Heart left ventricle (tissue), 16 donors: ENCODE measurements around the gene MTIF2. TPM values are rescaled to one million over a fixed set of nuclear protein-coding genes. Genes with fewer than 3 reads are reported as not detected.

Experiments used
- ATAC-seq, 4 donors: fragments of 200-7000 bp; cut with Tn5 transposase; one replicate each; pipeline ENCODE4 v1.9.1; 2020 to 2022; ENCODE audit warnings: moderate library complexity in 4 of 4, mild to moderate bottlenecking in 3 of 4, moderate number of reproducible peaks in 1 of 4
- DNase-seq, 5 donors: peaks; one replicate each; pipeline ENCODE4 v3.0.0-alpha.2; 2020
- H3K27ac ChIP-seq, 12 donors: fragments of 200-600 bp; sonication (generic) in 4 of 12; one replicate each; pipeline versions ENCODE4 v1.5.0 to v1.8.0; 2016 to 2022; ENCODE audit warnings: mild to moderate bottlenecking in 2 of 12
- H3K27me3 ChIP-seq, 9 donors: fragments of 200-600 bp; sonication (generic) in 2 of 9; one replicate each; pipeline versions ENCODE4 v1.5.1 to v1.8.0; 2016 to 2022; ENCODE audit warnings: mild to moderate bottlenecking in 3 of 9
- H3K36me3 ChIP-seq, 9 donors: fragments of 200-600 bp; sonication (generic) in 2 of 9; one replicate each; pipeline versions ENCODE4 v1.5.0 to v1.8.0; 2018 to 2022; ENCODE audit warnings: mild to moderate bottlenecking in 2 of 9
- H3K4me1 ChIP-seq, 12 donors: fragments of 200-600 bp; sonication (generic) in 4 of 12; one replicate each; pipeline versions ENCODE4 v1.5.0 to v1.8.0; 2016 to 2022; ENCODE audit warnings: mild to moderate bottlenecking in 3 of 12
- H3K4me3 ChIP-seq, 12 donors: fragments of 200-600 bp; sonication (generic) in 4 of 12; one replicate each; pipeline versions ENCODE4 v1.5.0 to v1.8.0; 2017 to 2022; ENCODE audit warnings: mild to moderate bottlenecking in 9 of 12, moderate library complexity in 4 of 12
- H3K9me3 ChIP-seq, 12 donors: fragments of 200-600 bp; sonication (generic) in 4 of 12; one replicate each; pipeline versions ENCODE4 v1.5.0 to v1.8.0; 2016 to 2022; ENCODE audit warnings: mild to moderate bottlenecking in 1 of 12
- POLR2A ChIP-seq, 2 donors: fragments of 450-650 bp; IDR thresholded peaks; one replicate each; pipeline ENCODE4 v1.6.1; 2017; ENCODE audit warnings: antibody characterized with exemption in 2 of 2, mild to moderate bottlenecking in 2 of 2, moderate library complexity in 2 of 2
- WGBS, 4 donors: extraction: QIAGEN DNeasy Blood & Tissue Kit in 2 of 4; methylation state at CpG; one replicate each; pipeline versions ENCODE4 v1.1.5 to v1.1.7; 2013 to 2018; 5-methylcytosine and 5-hydroxymethylcytosine counted together
- intact Hi-C, 10 donors: fragments of 100-400 bp; cut with DNase I; formaldehyde crosslinking; loops; one replicate each; pipeline versions ENCODE4 v1.11.1 to v1.14.2; 2022
- polyA plus RNA-seq, 2 donors: library from polyadenylated mRNA; stranded (reverse); fragments of 200-250 nt; gene quantifications; one replicate each; pipeline ENCODE4 v1.2.3, GENCODE V29; 2013
- total RNA-seq, 9 donors: library from RNA; depleted of rRNA in 2 of 9; stranded (reverse); fragments of >200 nt in 2 of 9; fragmentation: NEBNext Ultra II Directional in 3 of 9; extraction: Animal tissue kit (Norgen Biotek cat#: 25700) in 3 of 9; gene quantifications; one replicate each; pipeline versions ENCODE4 v1.1.0 to v1.2.4, GENCODE V29; 2016 to 2023
- TF ChIP-seq, protein P1 (sequence below), 12 donors: fragments of 200-600 bp; sonication (generic) in 4 of 12; IDR thresholded peaks; one replicate each; pipeline versions ENCODE4 v1.5.0 to v1.8.0; 2018 to 2022; ENCODE audit warnings: antibody characterized with exemption in 12 of 12, mild to moderate bottlenecking in 5 of 12
- donor health status: ischemic (EF 13 %, LVEDD 7.1; RV severe dilation, severe dysfunction).
- donor health status: healthy with polysubstance abuse.
- donor health status: DM: no; HTN: yes; CAD: no.
- donor health status: DM: no; HTN: no; CAD: no.
- donor health status: ischemic (EF 25% LVEDD 6.9; RV normal size, moderate dysfunction).
- donor health status: ischemic (EF 25% LVEDD 5.7; RV mildly dilated, moderate dysfunction).
- donor health status: healthy.
- donor health status: DM: yes; HTN: yes; CAD: no.
- donor health status: ischemic (EF 35%, LVEDD 5.7; RV mildly dilated, moderate dysfunction).
- donor health status: nonischemic (EF 11% LVEDD 7.7; RV severe dilation, severe dysfunction).
- donor health status: DM: yes; HTN: yes; CAD: no.
- donor health status: PGD.
- donor health status: ischemic (EF 29% LVEDD 5.4; RV normal size, mild dysfunction).
- donor health status: nonischemic (EF 23%, LVEDD 6.1; RV moderate dilation, normal function).

The MTIF2 gene
- total and polyA plus RNA-seq, 11 donors = 29.9 to 54.7 (median 45.5) TPM

DNA sequence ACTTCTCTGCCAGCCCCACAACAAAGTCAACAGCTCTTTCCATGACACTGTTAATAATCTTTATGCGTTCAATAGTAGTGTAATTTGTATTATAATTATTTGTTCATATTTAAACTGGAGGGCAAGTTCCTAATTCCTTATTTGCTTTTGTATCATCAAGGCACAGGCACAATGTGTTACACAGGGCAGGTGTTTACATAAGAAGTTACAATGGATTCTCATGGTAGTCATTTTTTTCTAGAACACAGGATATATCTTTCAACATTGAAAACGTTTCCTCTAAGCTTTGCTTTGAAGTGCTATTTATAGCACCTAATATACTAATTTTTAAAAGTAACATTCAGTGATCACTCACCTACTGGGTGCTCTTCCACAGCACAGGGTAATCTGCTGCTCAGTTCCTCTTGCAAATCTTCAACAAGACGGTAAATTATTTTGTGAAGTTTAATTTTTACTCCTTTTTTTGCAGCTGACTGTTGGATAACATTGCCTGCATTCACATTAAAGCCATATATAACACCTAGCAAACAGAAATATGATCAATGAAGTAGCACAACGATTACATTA is 29.3 kb downstream of the MTIF2 start:
- DNase-seq = no peak
- Histone ChIP-seq H3K4me3 (no peak overlapping the region), H3K9me3 (no peaks in the 10 kb centered on the region), H3K4me1 (peaks cover 0 to 6% (median 0%) of the 10 kb centered on the region in 12 donors), H3K27me3 (no peaks in the 10 kb centered on the region), H3K36me3 (peaks cover 0 to 100% (median 95%) of the 10 kb centered on the region in 9 donors), H3K27ac (no peak overlapping the region)
- WGBS, 4 donors = 70 to 74% (median 72%) methylated on average over 4 of the region's 4 CpGs
- intact Hi-C loops = no loop called here
- TF ChIP-seq, protein P1, sequence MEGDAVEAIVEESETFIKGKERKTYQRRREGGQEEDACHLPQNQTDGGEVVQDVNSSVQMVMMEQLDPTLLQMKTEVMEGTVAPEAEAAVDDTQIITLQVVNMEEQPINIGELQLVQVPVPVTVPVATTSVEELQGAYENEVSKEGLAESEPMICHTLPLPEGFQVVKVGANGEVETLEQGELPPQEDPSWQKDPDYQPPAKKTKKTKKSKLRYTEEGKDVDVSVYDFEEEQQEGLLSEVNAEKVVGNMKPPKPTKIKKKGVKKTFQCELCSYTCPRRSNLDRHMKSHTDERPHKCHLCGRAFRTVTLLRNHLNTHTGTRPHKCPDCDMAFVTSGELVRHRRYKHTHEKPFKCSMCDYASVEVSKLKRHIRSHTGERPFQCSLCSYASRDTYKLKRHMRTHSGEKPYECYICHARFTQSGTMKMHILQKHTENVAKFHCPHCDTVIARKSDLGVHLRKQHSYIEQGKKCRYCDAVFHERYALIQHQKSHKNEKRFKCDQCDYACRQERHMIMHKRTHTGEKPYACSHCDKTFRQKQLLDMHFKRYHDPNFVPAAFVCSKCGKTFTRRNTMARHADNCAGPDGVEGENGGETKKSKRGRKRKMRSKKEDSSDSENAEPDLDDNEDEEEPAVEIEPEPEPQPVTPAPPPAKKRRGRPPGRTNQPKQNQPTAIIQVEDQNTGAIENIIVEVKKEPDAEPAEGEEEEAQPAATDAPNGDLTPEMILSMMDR (IDR thresholded peaks at IDR 0.05) = no peak
- no peak for TF ChIP-seq POLR2A (IDR thresholded peaks at IDR 0.05)
- no peak for ATAC-seq

DNA sequence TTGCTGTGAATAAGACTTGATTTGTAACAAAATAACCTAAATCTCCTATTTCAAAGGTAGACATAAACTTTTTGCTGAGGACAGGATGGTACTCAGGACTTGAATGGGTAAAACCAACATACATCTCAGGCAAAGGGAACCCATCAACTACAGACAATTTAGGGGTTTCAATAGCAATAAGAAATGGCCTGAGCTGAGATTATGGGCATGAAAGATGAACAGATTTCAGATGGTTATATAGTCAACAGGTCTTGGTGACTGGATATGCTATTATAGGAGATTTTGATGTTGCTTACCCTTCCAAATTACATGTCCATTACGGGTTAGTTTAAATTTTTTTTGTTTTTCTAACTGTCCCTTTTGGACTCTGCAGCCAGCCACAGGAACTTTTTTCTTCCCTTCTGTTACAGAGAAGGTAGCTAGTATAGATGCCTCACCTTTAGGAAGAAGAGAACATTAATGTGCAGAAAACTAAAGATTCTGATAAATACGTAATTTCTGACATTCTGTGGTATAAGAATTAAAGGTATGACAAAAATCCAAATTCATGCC is 32.0 kb downstream of the MTIF2 start:
- Histone ChIP-seq H3K4me3 (no peak overlapping the region), H3K27ac (no peak overlapping the region), H3K36me3 (peaks cover 0 to 87% (median 81%) of the 10 kb centered on the region in 9 donors), H3K9me3 (no peaks in the 10 kb centered on the region), H3K27me3 (no peaks in the 10 kb centered on the region), H3K4me1 (peaks cover 0 to 24% (median 13%) of the 10 kb centered on the region in 12 donors)
- no peak for ATAC-seq
- no peak for TF ChIP-seq POLR2A (IDR thresholded peaks at IDR 0.05)
- 86 to 92% (median 89%) methylated on average over 2 of the region's 2 CpGs for WGBS, 4 donors
- intact Hi-C loops = no loop called here
- no peak for DNase-seq

DNA sequence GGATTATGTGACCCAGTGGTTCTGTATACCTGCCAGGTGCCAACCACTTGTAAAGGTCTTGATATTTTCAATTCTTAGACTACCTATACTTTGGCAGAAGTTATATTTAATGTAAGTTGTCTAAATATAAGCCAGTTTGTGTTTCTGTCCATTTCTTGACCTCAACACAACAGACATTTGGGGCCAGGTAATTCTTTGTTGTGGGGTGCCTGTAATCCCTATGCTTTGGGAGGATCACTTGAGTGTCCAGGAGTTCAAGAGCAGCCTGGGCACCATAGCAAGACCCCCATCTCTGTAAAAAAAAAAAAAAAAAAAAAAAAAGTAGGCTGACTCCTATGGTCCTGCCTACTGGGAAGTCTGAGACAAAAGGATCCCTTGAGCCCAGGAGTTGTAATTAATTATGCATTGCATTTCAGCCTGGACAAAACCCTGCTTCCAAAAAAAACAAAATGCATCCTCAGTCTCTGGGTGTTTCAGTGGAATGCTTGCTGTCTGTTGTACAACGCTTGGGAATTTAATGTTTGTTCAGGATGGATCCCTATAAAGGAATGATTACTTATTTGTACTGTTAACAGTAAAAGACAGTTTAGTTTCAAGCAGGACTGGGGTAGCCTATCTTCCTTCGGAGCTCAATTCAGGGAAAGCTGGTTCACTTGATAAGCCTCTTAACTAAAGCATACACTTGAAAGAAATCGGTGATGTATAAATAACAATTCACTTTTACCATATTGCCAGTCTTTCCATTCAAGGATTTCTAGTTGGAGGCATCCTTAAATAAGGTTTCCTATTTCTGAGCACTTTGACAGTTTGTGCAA is 33.1 kb downstream of the MTIF2 start:
- 71 to 82% (median 79%) methylated on average over 3 of the region's 3 CpGs for WGBS, 4 donors
- Histone ChIP-seq H3K36me3 (peaks cover 0 to 76% (median 70%) of the 10 kb centered on the region in 9 donors), H3K27me3 (no peaks in the 10 kb centered on the region), H3K27ac (no peak overlapping the region), H3K9me3 (no peaks in the 10 kb centered on the region), H3K4me1 (peaks cover 0 to 31% (median 16%) of the 10 kb centered on the region in 12 donors), H3K4me3 (no peak overlapping the region)
- intact Hi-C loops = no loop called here
- no peak for ATAC-seq
- no peak for DNase-seq
- TF ChIP-seq, protein P1 (IDR thresholded peaks at IDR 0.05) = no peak
- TF ChIP-seq POLR2A (IDR thresholded peaks at IDR 0.05) = no peak

DNA sequence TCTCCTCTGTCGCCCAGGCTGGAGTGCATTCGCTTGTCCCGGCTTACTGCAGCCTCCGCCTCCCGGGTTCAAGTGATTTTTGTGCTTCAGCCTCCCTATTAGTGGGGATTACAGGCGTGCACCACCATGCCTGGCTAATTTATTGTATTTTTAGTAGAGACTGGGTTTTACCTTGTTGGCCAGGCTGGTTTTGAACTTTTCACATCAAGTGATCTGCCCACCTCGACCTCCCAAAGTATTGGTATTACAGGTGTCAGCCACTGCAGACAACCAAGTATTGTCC is 35.4 kb downstream of the MTIF2 start:
- intact Hi-C loops = loop anchor here in 5 of 10 donors (2.0 to 5.0 kb wide), 3 partner anchors 34 to 184 kb away; partner anchors contain the start of genes MTIF2 (in 5 of the 5) and CCDC88A (in 1 of the 5)

More for the DNA sequence above, 35.4 kb downstream of the MTIF2 start:
- Histone ChIP-seq H3K27ac (peak overlapping the region in 6 of 12 donors; percentile 84 to 98 (median 92)), H3K4me3 (peak overlapping the region in 11 of 12 donors; percentile 73 to 96 (median 86)), H3K27me3 (no peaks in the 10 kb centered on the region), H3K9me3 (no peaks in the 10 kb centered on the region), H3K4me1 (peaks cover 0 to 40% (median 16%) of the 10 kb centered on the region in 12 donors), H3K36me3 (peaks cover 0 to 53% (median 51%) of the 10 kb centered on the region in 9 donors)
- TF ChIP-seq POLR2A (IDR thresholded peaks at IDR 0.05) = no peak
- TF ChIP-seq, protein P1 (IDR thresholded peaks at IDR 0.05) = no peak
- ATAC-seq = no peak
- 78 to 90% (median 81%) methylated on average over 7 of the region's 7 CpGs for WGBS, 4 donors
- DNase-seq = no peak
